Activated gamma-delta T cell (primary cell): Measurements from ENCODE around the gene GYS1.
"Not testable (repeated sequence)": the region's sequence is repeated elsewhere in the genome, so short reads cannot be mapped to it uniquely, and the experiment has no call there.

Experiments
- DNase-seq: peaks from one replicate; lab custom pipeline; 2025; lab: John Stamatoyannopoulos, UW
- total RNA-seq, 2 donors: gene quantifications; one replicate each; lab custom pipeline; 2026; lab: John Stamatoyannopoulos, UW

The GYS1 gene
- total RNA-seq: 40.6 to 48.3 reads per million in 2 donors

GRCh38 chr19:48993175-48994034 lies at the start of gene GYS1, which contains the start of gene RUVBL2:
Gene GYS1, minus strand, starts transcription at chr19:48993309. Its CDS starts 197 bp downstream, at chr19:48993112.
Gene RUVBL2, plus strand, starts transcription at chr19:48993887. Its CDS starts 25 bp downstream, at chr19:48993912.
- peak; percentile 97 for DNase-seq

GRCh38 chr19:49042666-49043065 lies 49.6 kb upstream of the GYS1 start:
- DNase-seq: not testable (repeated sequence)

DNA sequence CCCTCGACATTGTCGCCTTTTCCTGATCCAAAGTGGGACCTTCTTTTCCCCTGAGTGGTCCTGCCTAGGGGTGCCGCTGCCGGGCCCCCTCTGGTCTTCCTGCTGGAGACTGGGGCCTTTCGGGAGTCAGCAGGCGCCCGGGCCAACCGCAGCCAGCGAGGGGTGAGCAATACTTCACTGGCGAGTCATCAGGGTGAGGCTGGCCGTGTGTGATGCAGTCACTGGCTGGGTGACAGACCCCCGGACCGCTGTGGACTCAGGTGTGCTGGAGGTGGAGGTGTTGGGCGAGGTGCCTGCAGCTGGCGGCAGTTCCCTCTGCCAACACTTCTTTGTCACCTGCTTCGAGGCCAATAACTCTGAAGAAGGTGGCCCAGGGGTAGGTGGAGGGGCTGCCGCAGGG lies 49.1 kb upstream of the GYS1 start:
- DNase-seq: no peak

- DNase-seq: not testable (repeated sequence)
These were observed 46.6 kb upstream of the GYS1 start for GRCh38 chr19:49039736-49040135.

DNA sequence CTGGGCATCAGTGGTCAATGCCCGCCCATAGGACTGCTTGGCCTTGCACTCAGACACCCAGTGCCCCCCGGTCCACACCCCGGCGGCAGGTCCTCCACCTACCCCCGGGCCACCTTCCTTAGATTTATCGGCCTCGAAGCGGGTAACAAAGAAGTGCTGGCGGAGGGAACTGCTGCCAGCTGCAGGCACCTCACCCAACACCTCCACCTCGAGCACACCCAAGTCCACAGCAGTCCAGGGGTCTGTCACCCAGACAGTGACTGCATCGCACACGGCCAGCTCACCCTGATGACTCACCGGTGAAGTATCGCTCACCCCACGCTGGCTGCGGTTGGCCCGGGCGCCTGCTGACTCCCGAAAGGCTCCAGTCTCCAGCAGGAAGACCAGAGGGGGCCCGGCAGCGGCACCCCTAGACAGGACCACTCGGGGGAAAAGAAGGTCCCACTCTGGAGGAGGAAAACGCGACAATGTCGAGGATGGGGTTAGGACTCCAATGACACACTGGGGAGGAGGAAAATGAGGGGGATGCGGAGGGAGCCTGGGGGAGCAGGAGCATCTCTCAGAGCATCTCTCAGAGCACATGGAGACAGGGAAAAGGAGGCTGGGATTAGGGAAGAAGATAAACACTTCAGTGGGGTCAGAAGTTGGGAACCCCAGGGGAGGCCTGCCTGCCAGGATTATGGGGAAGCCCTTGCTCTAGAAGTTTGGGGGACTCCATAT lies 45.6 kb upstream of the GYS1 start:
- DNase-seq: not testable (repeated sequence)

GRCh38 chr19:49038111-49038510 lies 45.0 kb upstream of the GYS1 start:
- not testable (repeated sequence) for DNase-seq

DNA sequence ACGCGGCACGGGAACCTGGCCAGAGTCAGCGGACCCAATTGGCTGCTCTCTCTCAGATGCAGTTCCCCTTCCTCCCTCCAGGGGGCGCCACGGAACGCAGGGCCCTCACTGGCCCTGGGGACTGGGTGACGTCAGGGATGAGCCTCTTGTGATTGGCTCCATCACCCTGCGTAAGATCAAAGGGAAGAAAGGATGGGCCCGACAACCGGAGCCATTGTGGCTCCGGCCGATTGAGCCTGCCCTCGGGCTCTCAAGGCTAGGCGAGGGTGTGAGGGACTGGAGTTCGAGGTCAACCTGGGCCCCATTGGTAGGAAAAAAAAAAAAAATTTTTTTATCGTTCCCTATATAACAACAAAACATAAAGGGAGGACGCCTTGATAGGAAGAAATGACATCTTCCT lies 43.7 kb upstream of the GYS1 start, which contains the start of gene CGB1:
CGB1 (minus strand) TSS at position 81 of the 400 bp plus-strand sequence. CDS start 184 bp downstream, outside the sequence.
- DNase-seq: not testable (repeated sequence)

- DNase-seq: not testable (repeated sequence)
These were observed 38.7 kb upstream of the GYS1 start, which contains the start of gene CGB2 for GRCh38 chr19:49031642-49032301. Gene CGB2, plus strand, starts transcription at chr19:49031890. Its CDS starts 206 bp downstream, at chr19:49032096.

- not testable (repeated sequence) for DNase-seq
These were observed 37.2 kb upstream of the GYS1 start for GRCh38 chr19:49030323-49030722.

- DNase-seq: not testable (repeated sequence)
These were observed 36.6 kb upstream of the GYS1 start for GRCh38 chr19:49029749-49030148.

GRCh38 chr19:49028686-49029085 lies 35.6 kb upstream of the GYS1 start:
- not testable (repeated sequence) for DNase-seq

DNA sequence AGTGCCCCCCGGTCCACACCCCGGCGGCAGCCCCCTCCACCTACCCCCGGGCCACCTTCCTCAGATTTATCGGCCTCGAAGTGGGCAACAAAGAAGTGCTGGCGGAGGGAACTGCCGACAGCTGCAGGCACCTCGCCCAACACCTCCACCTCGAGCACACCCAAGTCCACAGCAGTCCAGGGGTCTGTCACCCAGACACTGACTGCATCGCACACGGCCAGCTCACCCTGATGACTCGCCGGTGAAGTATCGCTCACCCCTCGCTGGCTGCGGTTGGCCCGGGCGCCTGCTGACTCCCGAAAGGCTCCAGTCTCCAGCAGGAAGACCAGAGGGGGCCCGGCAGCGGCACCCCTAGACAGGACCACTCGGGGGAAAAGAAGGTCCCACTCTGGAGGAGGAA lies 32.5 kb upstream of the GYS1 start:
- DNase-seq: not testable (repeated sequence)

DNA sequence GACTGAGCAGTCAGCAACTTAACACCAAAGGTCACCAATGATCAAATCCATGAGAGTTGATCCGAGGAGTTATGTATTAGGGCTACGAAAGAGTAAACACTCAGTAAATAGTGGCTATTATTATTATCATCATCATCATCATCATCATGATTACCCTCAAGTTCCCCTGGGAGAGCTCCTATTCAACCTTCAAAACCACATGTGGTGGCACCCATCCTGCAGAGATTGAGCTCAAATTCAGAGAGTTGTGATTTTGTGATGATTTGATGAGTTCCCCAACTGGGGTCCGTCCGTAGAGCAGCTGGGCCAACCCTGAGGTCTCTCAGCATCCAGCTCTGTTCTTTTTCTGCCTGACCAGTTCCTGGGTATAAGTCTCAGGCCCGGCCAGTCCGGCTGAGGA lies 32.0 kb upstream of the GYS1 start:
- not testable (repeated sequence) for DNase-seq

- DNase-seq: not testable (repeated sequence)
These were observed 31.1 kb upstream of the GYS1 start, which contains the start of gene CGB3 for GRCh38 chr19:49024233-49024632. Gene CGB3, minus strand, starts transcription at chr19:49024333. Its CDS starts 362 bp downstream, at chr19:49023971.

GRCh38 chr19:49022116-49022515 lies 29.0 kb upstream of the GYS1 start:
- DNase-seq: no peak

DNA sequence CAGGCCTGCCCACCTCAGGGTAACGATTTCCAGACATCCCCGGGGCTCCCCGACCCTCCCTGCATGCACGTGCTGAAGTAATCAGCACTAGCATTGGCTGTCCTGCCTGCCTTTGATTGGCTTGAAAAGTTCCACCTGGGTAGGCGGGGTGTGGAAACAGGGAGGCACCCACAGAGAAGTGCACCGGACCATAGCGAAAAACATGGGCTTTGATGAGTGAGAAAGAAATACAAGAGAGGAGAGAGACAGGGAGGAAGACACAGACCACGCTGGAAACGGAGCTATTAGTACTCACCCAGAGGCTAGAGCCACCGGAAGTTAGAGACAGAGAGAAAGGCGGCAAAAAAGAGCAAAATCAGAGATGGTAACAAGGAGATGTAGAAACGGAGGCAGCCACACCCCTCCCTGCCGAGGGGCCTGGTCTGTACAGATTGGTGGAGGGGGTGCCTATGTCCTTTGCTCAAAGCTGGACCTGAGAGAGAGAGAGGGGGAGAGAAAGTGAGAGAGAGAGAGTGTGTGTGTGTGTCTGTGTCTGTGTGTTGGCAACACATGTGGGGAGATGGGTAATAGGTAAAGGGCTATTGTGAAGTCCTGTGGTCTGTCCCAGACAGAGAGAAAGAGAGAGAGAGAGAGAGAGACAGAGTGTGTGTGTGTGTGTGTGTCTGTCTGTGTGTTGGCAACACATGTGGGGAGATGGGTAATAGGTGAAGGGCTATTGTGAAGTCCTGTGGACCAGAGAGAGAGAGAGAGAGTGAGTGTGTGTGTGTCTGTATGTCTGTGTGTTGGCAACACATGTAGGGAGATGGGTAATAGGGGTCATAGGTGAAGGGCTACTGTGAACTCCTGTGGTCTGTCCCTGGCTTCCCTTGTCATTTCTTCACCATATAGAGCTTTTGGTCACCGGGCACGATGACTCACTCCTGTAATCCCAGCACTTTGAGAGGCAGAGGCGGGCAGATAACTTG lies 28.1 kb upstream of the GYS1 start:
- DNase-seq: no peak

DNA sequence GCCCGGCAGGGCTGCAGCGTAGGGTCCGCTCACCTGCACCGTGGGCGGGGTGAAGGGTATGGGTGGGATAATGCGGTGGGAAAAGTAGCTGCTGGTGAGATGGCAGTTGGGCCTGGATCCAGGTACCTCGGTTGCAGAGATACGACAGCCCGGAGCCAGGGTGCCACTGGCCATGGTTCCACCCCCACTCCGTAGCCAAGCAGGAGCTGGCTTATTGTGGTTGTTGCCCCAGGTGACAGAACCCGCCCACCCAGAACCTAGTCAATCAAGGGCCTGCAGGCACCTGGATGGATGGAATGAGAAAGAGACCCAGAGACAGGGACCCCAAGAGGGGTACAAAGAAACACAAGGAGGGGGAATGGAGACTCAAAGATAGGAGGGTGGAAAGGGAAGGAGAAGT lies 27.2 kb upstream of the GYS1 start:
- DNase-seq: no peak

- peak; percentile 38 for DNase-seq
These were observed 26.3 kb upstream of the GYS1 start for GRCh38 chr19:49019242-49019932.

DNA sequence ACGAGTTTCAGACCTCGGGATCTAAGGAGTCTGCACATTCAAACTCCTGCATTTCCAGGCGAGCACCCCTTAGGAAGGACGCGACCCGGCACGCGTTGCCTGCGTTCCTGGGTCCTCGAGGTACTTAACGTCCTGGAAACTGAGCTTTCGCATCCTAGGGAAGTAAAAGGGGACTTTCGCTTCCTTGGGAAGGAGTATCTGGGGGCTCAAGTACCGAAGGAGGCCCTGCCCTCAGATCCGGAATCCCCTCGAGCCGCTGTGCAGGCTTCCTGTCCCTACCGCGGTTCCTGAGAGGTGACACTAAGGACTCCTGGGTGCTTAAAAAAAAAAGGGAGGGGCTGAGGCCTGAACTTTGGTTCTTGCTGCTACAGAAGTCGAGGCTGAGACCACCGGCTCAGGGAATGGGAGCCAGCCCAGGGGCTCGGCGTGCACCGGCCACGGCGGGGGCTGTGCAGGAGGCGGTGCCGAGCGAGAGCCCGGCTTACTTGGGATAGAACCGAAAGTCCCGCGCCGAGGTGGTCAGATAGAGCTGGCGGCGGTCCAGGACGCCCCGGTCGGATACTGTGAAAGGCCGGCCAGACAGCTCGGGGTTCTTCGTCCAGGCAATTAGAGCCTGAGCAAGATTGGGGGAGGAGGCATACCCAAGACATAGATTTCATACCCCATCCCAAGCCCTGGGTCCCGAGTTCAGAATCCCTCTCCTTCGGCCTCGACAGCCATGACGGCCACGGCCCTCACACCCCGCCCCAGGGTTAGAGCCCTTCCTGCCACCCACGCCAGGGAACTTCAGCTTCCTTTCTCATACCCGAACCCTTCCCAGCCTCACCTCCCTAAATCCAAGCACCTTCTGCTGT lies 25.5 kb upstream of the GYS1 start:
- not testable (repeated sequence) for DNase-seq
